Measurements from ENCODE around the gene AP2A1.

- no peak for TF ChIP-seq CTCF (conservative IDR thresholded peaks at IDR 0.05)
- no peak for TF ChIP-seq ZFX (IDR thresholded peaks at IDR 0.05)
Measured at GRCh38 chr19:49788857-49789256, 22.1 kb downstream of the AP2A1 start.
